ENCODE measurements around the gene RAI1. TPM values are rescaled to one million over a fixed set of nuclear protein-coding genes. Genes with fewer than 3 reads are reported as not detected.

Gene RAI1
- total and polyA plus RNA-seq, 9 donors: 1.5 to 57.7 (median 35.3) TPM

DNA sequence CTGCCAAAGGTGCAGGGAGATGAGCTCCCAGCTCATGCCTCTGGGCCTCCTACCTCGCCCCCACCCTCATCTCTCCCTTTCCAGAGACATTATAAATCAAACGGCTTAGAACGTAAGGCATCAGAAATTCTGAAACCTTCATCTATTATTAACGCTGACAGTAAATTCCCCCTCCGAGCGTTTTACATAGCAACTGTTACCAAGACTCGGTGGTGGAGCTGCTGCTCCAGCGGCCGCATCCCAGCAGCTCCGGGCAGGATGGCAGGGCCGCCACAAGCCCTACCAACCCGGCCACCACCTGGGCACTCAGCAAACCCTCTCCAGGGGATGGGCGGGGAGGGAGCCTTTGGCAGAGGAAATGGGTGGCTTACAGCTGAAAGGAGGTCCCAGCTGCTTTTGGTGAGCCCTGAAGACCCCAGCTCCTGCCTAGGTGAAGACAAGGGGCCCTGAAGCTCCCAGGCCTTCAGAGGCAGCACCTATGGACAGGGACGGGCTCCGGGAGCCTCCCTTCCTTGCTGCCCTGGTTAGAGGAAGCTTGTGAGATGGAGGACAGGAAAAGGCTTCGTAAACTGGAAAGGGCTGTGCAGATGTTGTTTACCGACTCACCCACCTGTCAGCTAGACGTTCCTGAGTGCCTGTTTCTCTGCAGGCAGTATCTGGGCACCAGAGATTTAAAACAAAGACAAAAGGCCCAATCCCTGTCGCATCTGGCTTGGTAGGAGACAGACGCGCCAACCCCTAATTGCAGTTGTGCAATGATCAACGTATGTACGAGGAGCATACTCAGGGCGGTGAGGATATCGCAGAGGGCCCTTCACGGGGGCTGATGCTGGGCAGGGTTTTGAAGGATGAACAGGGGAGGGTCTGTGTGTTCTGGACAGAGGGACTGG is 76.9 kb downstream of the RAI1 start:
- Histone ChIP-seq H3K27me3 (no peaks in the 10 kb centered on the region), H3K36me3 (no peaks in the 10 kb centered on the region), H3K4me1 (ENCODE audit: insufficient read depth) (peaks cover 1% of the 10 kb centered on the region), H3K27ac (no peak overlapping the region), H3K9me3 (no peaks in the 10 kb centered on the region), H3K4me3 (no peak overlapping the region)
- WGBS, 3 donors: 85 to 86% (median 86%) methylated on average over 26 of the region's 26 CpGs
- DNase-seq: no peak
- intact Hi-C loops (cut with DNase I): loop anchor here in 2 of 4 donors (2.0 to 10.0 kb wide), 2 partner anchors 47 to 73 kb away; partner anchors contain the start of gene RAI1 (in 1 of the 2)
- TF ChIP-seq, protein P1, sequence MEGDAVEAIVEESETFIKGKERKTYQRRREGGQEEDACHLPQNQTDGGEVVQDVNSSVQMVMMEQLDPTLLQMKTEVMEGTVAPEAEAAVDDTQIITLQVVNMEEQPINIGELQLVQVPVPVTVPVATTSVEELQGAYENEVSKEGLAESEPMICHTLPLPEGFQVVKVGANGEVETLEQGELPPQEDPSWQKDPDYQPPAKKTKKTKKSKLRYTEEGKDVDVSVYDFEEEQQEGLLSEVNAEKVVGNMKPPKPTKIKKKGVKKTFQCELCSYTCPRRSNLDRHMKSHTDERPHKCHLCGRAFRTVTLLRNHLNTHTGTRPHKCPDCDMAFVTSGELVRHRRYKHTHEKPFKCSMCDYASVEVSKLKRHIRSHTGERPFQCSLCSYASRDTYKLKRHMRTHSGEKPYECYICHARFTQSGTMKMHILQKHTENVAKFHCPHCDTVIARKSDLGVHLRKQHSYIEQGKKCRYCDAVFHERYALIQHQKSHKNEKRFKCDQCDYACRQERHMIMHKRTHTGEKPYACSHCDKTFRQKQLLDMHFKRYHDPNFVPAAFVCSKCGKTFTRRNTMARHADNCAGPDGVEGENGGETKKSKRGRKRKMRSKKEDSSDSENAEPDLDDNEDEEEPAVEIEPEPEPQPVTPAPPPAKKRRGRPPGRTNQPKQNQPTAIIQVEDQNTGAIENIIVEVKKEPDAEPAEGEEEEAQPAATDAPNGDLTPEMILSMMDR (IDR thresholded peaks at IDR 0.05): no peak
- TF ChIP-seq EP300 (IDR thresholded peaks at IDR 0.05) (no peak), POLR2A (IDR thresholded peaks at IDR 0.05) (no peak)

DNA sequence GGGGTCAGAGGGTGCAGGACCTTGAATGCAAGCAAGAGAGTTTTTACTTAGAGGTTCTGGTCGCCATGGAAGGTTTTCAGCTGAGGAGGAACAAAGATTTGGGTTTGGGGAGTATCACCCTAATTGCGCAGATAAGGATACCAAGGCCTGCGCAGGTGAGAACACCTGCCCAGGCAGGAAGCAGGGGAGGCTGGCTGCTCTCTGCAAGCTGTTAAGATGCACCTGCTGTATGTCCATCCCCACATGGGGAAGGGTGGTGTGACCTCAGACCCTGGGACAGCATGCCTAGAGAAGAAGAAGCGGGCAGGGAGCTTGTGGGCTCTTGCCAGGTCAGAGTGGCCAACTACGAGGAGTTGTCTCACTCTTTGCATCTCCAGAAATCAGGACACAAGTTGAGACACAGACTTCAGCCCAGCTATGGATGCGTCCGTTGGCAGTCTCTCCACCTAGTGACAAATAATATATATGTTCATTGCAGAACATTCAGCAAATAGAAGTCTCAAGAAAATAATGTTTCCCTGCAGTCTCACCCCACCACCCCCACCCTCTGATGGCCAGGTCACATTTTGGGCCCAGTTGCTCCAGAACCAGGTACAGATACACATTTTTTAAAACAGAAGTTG is 77.8 kb downstream of the RAI1 start:
- Histone ChIP-seq H3K36me3 (no peaks in the 10 kb centered on the region), H3K4me3 (no peak overlapping the region), H3K27me3 (no peaks in the 10 kb centered on the region), H3K27ac (no peak overlapping the region), H3K9me3 (no peaks in the 10 kb centered on the region), H3K4me1 (ENCODE audit: insufficient read depth) (peaks cover 1% of the 10 kb centered on the region)
- DNase-seq: no peak
- no peak for TF ChIP-seq EP300 (IDR thresholded peaks at IDR 0.05)
- no peak for TF ChIP-seq POLR2A (IDR thresholded peaks at IDR 0.05)
- TF ChIP-seq, protein P1 (IDR thresholded peaks at IDR 0.05): no peak
- intact Hi-C loops (cut with DNase I): loop anchor here in 1 of 4 donors (10.0 kb wide), 1 partner anchor 74 kb away; the partner anchor contains the start of gene RAI1
- 86 to 92% (median 91%) methylated on average over 7 of the region's 7 CpGs for WGBS, 3 donors

DNA sequence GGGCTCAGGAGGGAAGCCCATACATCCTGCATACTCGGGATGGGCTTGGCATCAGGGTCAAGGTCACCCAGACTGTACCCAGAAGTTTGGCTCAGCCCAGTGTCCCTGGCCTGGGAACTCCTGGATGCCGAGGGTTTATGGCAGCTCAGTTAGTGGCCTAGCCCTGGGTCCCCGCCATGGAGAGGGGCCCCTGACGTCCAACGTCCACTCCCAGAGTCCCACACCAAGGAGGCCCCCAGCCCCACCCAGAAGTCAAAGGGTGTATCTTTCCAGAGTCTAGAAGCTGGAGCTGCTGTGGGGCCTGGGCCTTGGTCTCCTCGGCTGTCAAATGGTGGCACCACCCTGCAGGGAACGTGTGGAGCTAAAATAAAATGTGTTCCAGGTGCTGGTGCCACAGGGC is 79.1 kb downstream of the RAI1 start:
- peaks cover 1% of the 10 kb centered on the region for H3K4me1 ChIP-seq (ENCODE audit: insufficient read depth)
- no peaks in the 10 kb centered on the region for H3K9me3 ChIP-seq
- H3K36me3 ChIP-seq: no peaks in the 10 kb centered on the region

DNA sequence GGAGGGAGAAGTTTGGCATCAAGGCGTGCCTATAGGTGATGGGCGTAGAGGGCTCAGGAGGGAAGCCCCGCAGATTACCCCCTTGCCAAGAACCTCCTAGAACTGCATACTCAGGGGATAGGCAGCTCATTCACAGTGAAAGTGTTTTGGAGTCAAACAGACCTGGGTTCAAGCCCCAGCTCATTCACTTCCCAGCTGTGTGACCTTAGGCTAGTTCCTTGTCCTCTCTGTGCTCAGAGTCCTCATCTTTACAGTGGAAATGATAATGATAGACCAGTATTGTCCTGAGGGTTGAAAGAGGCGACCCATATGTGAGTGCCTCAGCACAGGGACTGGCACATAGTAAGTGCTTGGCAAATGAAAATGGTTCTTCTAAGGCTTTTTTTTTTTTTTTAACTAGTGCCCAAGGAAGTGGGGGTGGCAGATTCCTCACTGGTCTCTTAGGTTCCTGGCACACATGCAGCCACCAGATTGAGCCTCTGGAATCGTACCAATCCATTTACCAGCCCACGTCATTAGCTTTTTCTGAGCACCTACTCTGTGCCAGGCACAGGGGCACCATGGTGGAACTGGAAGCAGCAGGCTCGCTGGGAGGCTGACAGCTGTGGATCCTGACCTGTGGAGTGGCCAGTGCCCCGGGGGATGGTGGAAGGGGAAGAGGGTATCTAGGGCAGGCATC is 79.8 kb downstream of the RAI1 start:
- Histone ChIP-seq H3K36me3 (no peaks in the 10 kb centered on the region), H3K4me3 (no peak overlapping the region), H3K9me3 (no peaks in the 10 kb centered on the region), H3K27ac (no peak overlapping the region), H3K27me3 (no peaks in the 10 kb centered on the region), H3K4me1 (ENCODE audit: insufficient read depth) (no peaks in the 10 kb centered on the region)
- DNase-seq: no peak
- intact Hi-C loops (cut with DNase I): no loop called here
- TF ChIP-seq, protein P1 (IDR thresholded peaks at IDR 0.05): no peak
- no peak for TF ChIP-seq EP300 (IDR thresholded peaks at IDR 0.05)
- TF ChIP-seq POLR2A (IDR thresholded peaks at IDR 0.05): no peak
- 91 to 95% (median 93%) methylated on average over 8 of the region's 8 CpGs for WGBS, 3 donors

More for the DNA sequence above, 79.1 kb downstream of the RAI1 start:
- intact Hi-C loops (cut with DNase I): no loop called here
- no peak for DNase-seq
- Histone ChIP-seq H3K4me3 (no peak overlapping the region), H3K27ac (no peak overlapping the region), H3K27me3 (no peaks in the 10 kb centered on the region)
- TF ChIP-seq, protein P1 (IDR thresholded peaks at IDR 0.05): no peak
- no peak for TF ChIP-seq POLR2A (IDR thresholded peaks at IDR 0.05)
- TF ChIP-seq EP300 (IDR thresholded peaks at IDR 0.05): no peak
- WGBS, 3 donors: 64 to 77% (median 73%) methylated on average over 7 of the region's 7 CpGs

Data from ovary (tissue), 9 donors.